ENCODE results near the gene CHST7.

The CHST7 gene

DNA sequence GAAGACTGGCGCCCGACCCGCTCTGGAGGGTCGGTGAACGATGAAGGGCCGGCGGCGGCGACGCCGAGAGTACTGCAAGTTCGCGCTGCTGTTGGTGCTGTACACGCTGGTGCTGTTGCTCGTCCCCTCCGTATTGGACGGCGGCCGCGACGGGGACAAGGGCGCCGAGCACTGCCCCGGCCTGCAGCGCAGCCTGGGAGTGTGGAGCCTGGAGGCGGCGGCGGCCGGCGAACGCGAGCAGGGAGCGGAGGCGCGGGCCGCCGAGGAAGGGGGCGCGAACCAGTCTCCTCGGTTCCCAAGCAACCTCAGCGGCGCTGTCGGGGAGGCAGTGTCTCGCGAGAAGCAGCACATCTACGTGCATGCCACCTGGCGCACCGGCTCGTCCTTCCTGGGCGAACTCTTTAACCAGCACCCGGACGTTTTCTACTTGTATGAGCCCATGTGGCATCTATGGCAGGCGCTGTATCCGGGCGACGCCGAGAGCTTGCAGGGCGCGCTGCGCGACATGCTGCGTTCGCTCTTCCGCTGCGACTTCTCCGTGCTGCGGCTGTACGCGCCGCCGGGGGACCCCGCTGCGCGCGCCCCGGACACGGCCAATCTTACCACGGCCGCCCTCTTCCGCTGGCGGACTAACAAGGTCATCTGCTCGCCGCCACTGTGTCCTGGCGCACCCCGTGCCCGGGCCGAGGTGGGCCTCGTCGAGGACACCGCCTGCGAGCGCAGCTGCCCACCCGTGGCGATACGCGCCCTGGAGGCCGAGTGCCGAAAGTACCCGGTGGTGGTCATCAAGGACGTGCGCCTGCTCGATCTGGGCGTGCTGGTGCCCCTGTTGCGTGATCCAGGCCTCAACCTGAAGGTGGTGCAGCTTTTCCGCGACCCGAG lies 568 bp downstream of the CHST7 start:
- DNase-seq (ENCODE audit: low spot score): peak; percentile 52

GRCh38 chrX:46574774-46575381 lies 1.3 kb downstream of the CHST7 start:
- DNase-seq (ENCODE audit: low spot score): peak; percentile 32

DNA sequence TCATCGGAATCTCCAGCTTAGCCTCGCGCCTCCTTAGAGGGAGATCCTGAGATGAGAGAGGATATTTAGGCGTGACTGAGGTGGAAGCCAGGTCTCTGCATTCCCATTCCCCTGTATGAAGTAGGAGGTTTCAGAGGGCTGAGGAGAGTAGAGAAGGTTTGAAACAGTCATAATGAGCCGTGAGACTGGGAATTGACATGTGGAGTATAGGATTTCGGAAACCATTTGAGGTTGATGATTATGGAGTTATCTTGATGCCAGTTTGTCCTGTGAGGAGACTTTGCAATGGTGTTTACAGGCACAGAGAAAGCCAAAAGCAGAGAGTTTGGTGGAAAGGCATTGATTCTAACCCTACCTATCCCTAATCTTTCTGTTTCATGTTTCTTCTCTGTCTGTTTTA lies 2.0 kb downstream of the CHST7 start:
- DNase-seq (ENCODE audit: low spot score): no peak

DNA sequence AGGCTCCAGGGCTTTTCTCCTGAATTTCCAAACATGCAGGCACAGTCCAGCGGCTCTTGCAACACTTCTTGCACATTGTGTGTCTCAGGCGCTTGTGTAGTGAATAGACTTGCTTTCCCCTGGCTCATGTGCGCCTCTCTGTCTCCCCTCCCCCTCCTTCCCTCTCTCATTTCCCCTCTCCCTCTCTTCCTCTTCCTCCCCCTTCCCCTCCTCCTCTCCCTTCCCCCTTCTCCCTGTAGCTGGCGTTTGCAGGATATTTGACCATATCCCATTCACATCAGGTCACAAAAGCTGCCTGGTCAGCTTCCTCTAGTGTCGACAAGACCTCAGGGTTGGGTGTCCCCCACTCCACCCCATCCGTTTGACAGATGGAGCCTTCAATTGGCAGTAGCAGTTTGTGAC lies 2.4 kb downstream of the CHST7 start:
- no peak for DNase-seq (ENCODE audit: low spot score)

DNA sequence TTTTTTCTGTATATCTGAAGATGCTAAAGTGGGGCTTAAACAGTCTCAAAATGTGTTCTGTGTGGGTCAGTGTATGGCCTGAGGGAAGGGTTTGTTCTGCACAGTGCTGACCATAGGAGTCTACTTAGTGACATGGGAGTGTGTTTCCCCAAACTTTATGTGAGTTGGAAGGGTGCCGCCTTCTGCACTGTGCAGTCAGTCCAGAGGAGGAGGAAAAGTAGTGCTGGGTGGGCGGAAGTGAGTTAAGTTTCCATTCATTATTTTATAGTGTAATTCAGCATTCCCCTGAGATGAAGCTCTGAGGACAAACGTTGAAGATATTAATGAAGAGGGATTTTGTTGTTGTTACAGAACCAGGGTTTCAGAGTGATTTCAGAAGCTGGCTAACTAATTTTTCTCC lies 2.9 kb downstream of the CHST7 start:
- no peak for DNase-seq (ENCODE audit: low spot score)

DNA sequence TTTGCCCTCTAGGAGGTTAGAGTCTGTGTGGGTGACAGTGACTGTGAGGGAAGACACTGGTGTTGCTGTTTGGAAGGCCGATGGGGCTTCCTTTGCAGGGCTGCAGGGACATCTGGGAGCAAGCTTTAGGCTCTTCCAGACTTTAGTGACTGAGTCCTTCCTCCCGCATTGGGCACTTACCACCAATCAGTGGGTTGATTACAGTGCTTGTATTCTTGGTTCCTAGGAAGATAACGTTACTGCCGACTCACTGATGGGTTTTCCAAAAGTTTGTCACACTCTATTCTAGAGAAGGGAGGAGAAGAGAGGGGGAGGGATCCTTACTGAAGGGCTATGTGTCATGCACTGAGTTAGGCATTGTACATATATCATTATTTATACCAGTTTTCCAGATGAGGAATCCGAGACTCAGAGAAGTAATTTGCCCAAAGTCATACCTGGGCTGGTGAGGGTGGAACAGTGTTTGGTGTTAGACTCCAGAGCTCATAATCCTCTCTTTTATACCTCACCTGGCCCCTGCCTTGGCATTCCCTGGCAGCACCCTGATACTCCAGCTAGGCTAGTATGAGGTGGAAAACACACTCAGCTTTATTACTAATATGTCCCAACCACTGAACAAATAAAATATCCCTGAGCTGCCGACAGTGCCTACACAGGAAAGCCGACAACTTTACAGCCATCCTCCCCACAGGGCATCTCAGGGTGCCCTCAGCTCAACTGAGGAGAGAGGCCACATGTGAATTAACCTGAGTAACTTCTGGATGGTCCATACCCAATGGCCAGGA lies 3.8 kb downstream of the CHST7 start:
- DNase-seq (ENCODE audit: low spot score): no peak

DNA sequence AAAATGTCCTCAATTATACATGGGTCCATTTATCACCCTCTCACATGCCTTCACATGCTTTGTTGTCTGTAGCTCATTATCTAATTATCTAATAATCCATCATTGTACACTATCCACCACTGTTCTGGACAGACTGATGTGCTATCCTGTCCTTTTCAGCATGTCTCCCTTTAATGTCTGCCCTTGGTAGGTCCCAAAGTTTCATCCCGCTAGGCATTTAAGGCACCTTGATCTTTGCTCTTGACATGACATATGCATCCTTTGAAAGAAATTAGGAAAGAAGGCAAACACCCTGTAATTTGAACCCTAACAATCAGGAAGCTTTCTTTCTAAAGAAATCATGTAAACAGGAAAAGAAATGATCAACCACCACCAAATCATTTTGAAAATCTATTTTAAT lies 5.7 kb downstream of the CHST7 start:
- no peak for DNase-seq (ENCODE audit: low spot score)

GRCh38 chrX:46580613-46581012 lies 7.0 kb downstream of the CHST7 start:
- no peak for DNase-seq (ENCODE audit: low spot score)

DNA sequence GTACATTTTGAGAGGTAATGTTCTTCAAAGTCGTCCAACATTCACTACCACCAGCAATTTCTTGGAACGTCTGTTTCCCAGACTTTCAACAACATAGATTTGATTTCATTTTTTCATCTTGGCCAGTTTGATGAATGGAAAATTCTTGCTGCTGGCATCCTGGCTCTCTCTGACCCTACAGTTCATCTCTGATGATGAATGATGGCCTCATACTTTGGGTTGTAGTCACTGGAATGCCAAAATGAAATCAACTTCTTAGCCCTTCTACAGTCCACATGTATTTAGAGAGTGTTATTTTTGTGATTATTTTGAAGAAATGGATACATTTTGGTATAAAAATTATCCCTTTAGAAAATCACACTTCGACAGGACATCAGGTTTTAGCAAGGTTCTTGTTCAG lies 8.8 kb downstream of the CHST7 start:
- DNase-seq (ENCODE audit: low spot score): no peak

DNA sequence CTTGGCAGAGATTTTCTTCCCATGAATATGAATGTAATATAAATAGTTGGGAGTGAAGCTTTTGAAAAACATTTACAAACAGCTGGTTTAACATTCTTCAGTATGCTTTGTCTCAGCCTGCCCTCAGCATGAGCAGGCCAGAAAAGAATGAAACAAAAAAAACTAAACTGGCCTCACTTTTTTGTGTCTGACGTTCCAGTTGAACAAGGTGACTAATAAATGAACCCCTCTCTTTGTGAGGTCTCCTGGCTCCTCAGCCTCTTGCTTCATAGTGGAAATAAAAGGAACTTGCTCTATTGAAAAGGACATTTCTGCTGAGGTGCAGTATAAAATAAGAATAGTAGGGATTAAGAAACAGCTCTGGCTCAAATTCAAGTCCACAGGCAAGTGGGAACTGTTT lies 9.4 kb downstream of the CHST7 start:
- DNase-seq (ENCODE audit: low spot score): no peak

DNA sequence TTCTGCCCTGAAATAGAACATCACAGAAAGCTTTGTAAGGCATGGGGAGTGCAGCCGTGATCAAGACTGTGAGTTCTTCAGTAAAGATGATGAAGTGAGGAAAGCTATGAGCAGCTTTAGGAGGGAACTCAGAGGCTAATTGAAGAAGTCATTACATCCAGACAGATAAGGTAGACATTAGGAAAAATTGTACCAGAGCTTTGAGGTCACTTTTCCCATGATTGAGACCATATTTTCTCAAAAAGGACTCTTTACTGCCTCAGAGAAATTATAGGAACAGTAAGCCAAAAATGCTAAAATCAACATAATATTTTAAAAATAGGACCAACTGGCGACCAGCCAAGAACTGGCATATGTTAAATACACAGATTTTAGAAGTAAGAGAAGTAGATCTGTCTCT lies 11.2 kb downstream of the CHST7 start:
- no peak for DNase-seq (ENCODE audit: low spot score)

DNA sequence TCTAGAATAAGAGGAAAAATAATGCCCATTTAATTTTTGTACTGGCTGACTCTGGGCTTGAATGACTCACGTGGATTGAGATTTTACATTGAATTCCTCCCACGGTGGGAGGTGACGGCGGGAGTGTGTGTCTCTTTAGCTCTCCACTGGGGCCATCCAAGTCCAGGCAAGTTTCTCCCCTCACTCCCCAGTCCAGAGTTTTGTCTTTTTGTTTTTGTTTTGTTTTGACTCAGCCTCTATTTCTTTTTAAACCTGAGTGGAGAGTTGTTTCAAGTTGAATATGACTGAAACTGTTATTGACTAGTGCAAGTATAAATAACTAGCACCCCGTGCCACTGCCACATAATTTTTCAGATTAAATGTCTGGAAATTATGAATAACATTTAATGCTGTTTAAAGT lies 13.6 kb downstream of the CHST7 start:
- DNase-seq (ENCODE audit: low spot score): peak; percentile 59

GRCh38 chrX:46587753-46588171 lies 14.2 kb downstream of the CHST7 start:
- no peak for DNase-seq (ENCODE audit: low spot score)

DNA sequence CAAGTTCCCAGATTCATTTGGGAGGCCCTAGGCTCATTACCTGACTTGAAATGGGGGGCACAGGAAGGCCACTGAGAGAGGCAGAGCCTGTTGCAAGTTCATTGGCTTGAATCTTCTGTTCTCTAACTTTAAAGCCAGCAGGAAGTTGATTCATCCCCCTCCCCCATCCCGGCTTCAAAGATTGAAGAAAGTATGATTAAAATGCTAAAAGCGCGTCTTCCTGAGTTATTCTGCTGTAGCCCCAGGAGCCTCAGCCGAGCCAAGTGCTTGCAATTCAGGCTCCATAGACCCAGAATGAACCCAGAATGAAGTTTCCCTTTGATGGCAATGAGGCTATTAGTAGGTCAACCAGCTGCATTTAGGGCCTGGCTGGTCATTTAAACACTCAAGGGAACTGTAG lies 14.7 kb downstream of the CHST7 start:
- DNase-seq (ENCODE audit: low spot score): peak; percentile 35

DNA sequence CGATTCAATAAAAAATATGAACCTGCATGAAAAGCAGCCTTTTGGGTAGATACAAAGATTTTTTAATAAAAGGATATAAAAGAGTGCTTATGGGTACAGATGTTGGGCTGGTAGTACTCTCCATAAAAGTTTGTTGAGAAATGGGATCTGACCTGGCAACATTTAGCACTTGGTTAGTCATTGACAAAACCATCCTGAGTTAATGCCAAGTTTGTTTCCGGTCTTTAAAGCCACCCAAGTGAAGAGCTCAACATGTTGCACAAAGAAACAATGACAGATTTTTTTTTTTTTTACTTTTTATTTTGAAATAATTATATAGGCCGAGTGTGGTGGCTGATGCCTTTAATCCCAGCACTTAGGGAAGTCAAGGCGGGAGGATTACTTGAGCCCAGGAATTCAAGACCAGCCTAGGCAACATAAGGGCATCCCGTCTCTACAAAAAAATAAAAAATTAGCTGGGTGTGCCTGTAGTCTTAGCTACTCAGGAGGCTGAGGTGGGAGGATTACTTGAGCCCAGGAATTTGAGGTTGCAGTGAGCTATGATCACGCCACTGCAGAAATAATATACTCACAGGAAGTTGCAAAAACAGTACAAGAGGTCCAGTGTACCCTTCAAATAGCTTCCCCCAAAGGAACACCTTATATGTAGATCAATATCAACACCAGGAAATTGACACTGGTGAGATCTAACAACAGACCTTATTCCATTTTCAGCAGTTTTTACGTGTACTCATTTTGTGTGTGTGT lies 16.6 kb downstream of the CHST7 start:
- DNase-seq (ENCODE audit: low spot score): no peak

DNA sequence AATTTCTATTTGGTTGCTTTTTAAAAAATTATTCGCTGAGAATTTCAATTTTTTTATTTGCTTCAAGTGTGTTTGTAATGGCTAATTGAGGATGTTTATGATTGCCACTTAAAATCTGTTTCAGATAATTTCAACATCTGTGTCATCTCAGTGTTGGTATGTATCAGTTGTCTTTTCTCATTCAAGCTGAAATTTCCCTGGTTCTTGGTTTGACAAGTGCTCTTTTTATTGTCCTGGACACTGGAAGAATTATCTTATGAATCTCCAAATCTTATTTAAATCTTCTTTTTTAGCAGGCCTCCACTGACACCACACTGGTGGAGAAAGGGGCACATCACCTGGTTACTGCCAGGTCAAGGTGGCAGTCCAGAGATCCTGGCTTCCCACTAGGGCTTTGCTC lies 21.5 kb downstream of the CHST7 start:
- DNase-seq (ENCODE audit: low spot score): no peak

- DNase-seq (ENCODE audit: low spot score): no peak
Measured at GRCh38 chrX:46597208-46597607, 23.6 kb downstream of the CHST7 start.

- DNase-seq (ENCODE audit: low spot score): no peak
Measured at GRCh38 chrX:46597771-46598170, 24.2 kb downstream of the CHST7 start.

DNA sequence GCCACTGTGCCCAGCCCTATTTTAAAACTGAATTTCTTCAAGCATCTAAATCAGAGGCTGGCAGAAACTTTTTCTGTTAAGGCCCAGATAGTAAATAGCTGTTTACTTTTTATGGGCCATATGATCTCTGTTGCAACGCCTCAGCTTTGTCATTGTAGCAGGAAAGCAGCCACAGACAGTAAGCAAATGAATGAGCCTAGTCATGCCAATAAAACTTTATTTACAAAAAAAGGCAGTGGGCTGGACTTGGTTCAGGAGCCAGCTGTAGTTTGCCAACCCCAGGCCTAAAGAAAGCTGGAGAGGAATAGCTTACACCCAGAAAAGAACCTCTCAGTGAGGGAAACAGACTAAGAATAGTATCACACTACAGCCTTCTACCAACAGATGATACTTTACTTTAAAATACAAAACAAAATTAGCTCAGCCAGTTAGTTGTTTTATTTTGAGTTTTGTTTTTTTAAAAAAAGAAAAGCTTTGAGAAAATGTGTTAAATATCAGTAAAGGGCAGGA lies 25.5 kb downstream of the CHST7 start:
- DNase-seq (ENCODE audit: low spot score): no peak

- no peak for DNase-seq (ENCODE audit: low spot score)
Measured at GRCh38 chrX:46601283-46601682, 27.7 kb downstream of the CHST7 start.

- no peak for DNase-seq (ENCODE audit: low spot score)
Measured at GRCh38 chrX:46602468-46603102, 29.0 kb downstream of the CHST7 start.

DNA sequence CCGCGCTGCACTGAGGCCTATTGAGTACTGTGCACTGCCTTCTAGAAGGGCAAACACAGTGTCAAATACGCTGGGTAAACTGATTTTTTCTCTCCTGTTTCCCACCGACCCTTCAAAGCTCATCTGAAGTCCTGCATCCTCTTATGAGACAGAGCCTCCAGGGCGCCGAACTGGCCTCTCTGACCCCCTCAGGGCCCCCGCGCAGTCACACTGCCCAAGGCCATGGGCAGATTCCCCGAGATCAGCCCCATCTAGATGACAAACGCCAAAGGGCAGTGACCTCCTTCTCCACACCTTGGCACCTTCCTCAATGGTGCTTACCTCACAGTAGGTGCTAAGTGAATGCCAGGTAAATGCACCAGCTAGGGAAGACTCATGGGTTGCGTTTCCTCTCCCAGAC lies 34.4 kb downstream of the CHST7 start:
- DNase-seq (ENCODE audit: low spot score): no peak

All from activated CD4-positive, alpha-beta T cell treated with anti-CD3 and anti-CD28 coated beads, Interleukin-2, Interleukin-4, amounts not matched to agents 100 ng/mL and 50 ng/mL, durations not matched to agents 16 hours and 8 hours (primary cell).